Liver (tissue), 3 donors: Measurements from ENCODE around the gene SERPINB7.

Experiments used
- RAD21 ChIP-seq, 2 donors: IDR thresholded peaks; 2 replicates each; pipeline ENCODE4 v1.6.1; 2016; ENCODE audit warnings: antibody characterized with exemption in 2 of 2, mild to moderate bottlenecking in 2 of 2
- TAF1 ChIP-seq: conservative IDR thresholded peaks from 2 replicates; pipeline ENCODE4 v1.6.1; 2016; ENCODE audit warnings: antibody characterized with exemption, mild to moderate bottlenecking
- TF ChIP-seq, protein P1 (sequence below): IDR thresholded peaks from 2 replicates; pipeline ENCODE4 v1.6.1; 2016; ENCODE audit warnings: antibody characterized with exemption, mild to moderate bottlenecking
- TF ChIP-seq, protein P2 (sequence below): fragments of 150-350 bp; IDR thresholded peaks from 2 replicates; pipeline ENCODE4 v1.5.1; 2017; ENCODE audit warnings: improper control_type of control experiment, low read depth, low read length; ENCODE audit not compliant: missing input control
- TF ChIP-seq, protein P3 (sequence below): IDR thresholded peaks from 2 replicates; pipeline ENCODE4 v1.6.1; 2016; ENCODE audit warnings: antibody characterized with exemption
- donor health status: healthy.
- donor health status: healthy.

- TF ChIP-seq, protein P1, sequence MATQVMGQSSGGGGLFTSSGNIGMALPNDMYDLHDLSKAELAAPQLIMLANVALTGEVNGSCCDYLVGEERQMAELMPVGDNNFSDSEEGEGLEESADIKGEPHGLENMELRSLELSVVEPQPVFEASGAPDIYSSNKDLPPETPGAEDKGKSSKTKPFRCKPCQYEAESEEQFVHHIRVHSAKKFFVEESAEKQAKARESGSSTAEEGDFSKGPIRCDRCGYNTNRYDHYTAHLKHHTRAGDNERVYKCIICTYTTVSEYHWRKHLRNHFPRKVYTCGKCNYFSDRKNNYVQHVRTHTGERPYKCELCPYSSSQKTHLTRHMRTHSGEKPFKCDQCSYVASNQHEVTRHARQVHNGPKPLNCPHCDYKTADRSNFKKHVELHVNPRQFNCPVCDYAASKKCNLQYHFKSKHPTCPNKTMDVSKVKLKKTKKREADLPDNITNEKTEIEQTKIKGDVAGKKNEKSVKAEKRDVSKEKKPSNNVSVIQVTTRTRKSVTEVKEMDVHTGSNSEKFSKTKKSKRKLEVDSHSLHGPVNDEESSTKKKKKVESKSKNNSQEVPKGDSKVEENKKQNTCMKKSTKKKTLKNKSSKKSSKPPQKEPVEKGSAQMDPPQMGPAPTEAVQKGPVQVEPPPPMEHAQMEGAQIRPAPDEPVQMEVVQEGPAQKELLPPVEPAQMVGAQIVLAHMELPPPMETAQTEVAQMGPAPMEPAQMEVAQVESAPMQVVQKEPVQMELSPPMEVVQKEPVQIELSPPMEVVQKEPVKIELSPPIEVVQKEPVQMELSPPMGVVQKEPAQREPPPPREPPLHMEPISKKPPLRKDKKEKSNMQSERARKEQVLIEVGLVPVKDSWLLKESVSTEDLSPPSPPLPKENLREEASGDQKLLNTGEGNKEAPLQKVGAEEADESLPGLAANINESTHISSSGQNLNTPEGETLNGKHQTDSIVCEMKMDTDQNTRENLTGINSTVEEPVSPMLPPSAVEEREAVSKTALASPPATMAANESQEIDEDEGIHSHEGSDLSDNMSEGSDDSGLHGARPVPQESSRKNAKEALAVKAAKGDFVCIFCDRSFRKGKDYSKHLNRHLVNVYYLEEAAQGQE = no peak
- TF ChIP-seq RAD21 (IDR thresholded peaks at IDR 0.05) (no peak), TAF1 (no peak)
- TF ChIP-seq, protein P2, sequence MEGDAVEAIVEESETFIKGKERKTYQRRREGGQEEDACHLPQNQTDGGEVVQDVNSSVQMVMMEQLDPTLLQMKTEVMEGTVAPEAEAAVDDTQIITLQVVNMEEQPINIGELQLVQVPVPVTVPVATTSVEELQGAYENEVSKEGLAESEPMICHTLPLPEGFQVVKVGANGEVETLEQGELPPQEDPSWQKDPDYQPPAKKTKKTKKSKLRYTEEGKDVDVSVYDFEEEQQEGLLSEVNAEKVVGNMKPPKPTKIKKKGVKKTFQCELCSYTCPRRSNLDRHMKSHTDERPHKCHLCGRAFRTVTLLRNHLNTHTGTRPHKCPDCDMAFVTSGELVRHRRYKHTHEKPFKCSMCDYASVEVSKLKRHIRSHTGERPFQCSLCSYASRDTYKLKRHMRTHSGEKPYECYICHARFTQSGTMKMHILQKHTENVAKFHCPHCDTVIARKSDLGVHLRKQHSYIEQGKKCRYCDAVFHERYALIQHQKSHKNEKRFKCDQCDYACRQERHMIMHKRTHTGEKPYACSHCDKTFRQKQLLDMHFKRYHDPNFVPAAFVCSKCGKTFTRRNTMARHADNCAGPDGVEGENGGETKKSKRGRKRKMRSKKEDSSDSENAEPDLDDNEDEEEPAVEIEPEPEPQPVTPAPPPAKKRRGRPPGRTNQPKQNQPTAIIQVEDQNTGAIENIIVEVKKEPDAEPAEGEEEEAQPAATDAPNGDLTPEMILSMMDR = no peak
- TF ChIP-seq, protein P3, sequence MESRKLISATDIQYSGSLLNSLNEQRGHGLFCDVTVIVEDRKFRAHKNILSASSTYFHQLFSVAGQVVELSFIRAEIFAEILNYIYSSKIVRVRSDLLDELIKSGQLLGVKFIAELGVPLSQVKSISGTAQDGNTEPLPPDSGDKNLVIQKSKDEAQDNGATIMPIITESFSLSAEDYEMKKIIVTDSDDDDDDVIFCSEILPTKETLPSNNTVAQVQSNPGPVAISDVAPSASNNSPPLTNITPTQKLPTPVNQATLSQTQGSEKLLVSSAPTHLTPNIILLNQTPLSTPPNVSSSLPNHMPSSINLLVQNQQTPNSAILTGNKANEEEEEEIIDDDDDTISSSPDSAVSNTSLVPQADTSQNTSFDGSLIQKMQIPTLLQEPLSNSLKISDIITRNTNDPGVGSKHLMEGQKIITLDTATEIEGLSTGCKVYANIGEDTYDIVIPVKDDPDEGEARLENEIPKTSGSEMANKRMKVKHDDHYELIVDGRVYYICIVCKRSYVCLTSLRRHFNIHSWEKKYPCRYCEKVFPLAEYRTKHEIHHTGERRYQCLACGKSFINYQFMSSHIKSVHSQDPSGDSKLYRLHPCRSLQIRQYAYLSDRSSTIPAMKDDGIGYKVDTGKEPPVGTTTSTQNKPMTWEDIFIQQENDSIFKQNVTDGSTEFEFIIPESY = no peak
Measured at GRCh38 chr18:63834471-63835113, 59.4 kb downstream of the SERPINB7 start.
